IMR-90 (cell line): ENCODE measurements around the gene RARRES1. TPM values are rescaled to one million over a fixed set of nuclear protein-coding genes. Genes with fewer than 3 reads are reported as not detected.

Source experiments
- ATAC-seq: fragments of 200-7000 bp; cut with Tn5 transposase; 2 replicates; pipeline ENCODE4 v1.9.1; 2020; ENCODE audit warnings: low read depth, mild to moderate bottlenecking, moderate library complexity
- BruUV-seq: library from RNA; stranded (reverse); fragments of 400-500 nt; replicated peaks from 2 replicates; lab custom pipeline; 2021; lab: Mats Ljungman, UMichigan
- CTCF ChIA-PET: fragments of 300-600 bp; formaldehyde crosslinking; extraction: SDS; loops from one replicate; lab custom pipeline; 2021; ENCODE audit warnings: antibody characterized with exemption; lab: Yijun Ruan, JAX
- POLR2A ChIA-PET: fragments of 300-600 bp; sonication (Branson Sonifier 250); formaldehyde crosslinking; loops from one replicate; lab custom pipeline; 2022; ENCODE audit warnings: antibody characterized with exemption; ENCODE audit not compliant: unreplicated experiment; lab: Charles Lee
- DNase-seq: peaks from one replicate; pipeline ENCODE4 v3.0.0; 2013
- H2AFZ ChIP-seq: replicated peaks from 2 replicates; pipeline ENCODE3; 2013; ENCODE audit warnings: low read length, mild to moderate bottlenecking; ENCODE audit not compliant: poor library complexity
- H2AK5ac ChIP-seq: 2 replicates; pipeline ENCODE4 v1.6.1; 2013; ENCODE audit warnings: low read depth, low read length, inconsistent platforms
- H2AK9ac ChIP-seq: replicated peaks from 2 replicates; pipeline ENCODE3; 2013; ENCODE audit warnings: mild to moderate bottlenecking, low read depth, low read length, moderate library complexity; ENCODE audit not compliant: poor library complexity
- H2BK120ac ChIP-seq: 2 replicates; pipeline ENCODE4 v1.6.1; 2013; ENCODE audit warnings: low read depth, low read length, inconsistent platforms
- H2BK15ac ChIP-seq: 3 replicates; pipeline ENCODE4 v1.6.1; 2013; ENCODE audit warnings: low read depth, low read length, inconsistent platforms
- H2BK20ac ChIP-seq: 2 replicates; pipeline ENCODE4 v1.6.1; 2013; ENCODE audit warnings: low read depth, mild to moderate bottlenecking, inconsistent platforms, low read length, moderate library complexity
- H2BK5ac ChIP-seq: 2 replicates; pipeline ENCODE4 v1.6.1; 2013; ENCODE audit warnings: mild to moderate bottlenecking, low read depth, low read length, inconsistent platforms; ENCODE audit not compliant: poor library complexity, severe bottlenecking
- H3K14ac ChIP-seq: replicated peaks from 2 replicates; pipeline ENCODE4 v1.6.1; 2013; ENCODE audit warnings: low read depth, low read length, inconsistent platforms
- H3K18ac ChIP-seq: 2 replicates; pipeline ENCODE4 v1.6.1; 2013; ENCODE audit warnings: low read depth, low read length, control low read depth
- H3K23ac ChIP-seq: 2 replicates; pipeline ENCODE4 v1.6.1; 2013; ENCODE audit warnings: low read depth, low read length, inconsistent platforms
- H3K27ac ChIP-seq: 2 replicates; pipeline ENCODE4 v1.5.1; 2013; ENCODE audit warnings: mild to moderate bottlenecking, control low read depth, low read length; ENCODE audit not compliant: insufficient read depth
- H3K27me3 ChIP-seq: 2 replicates; pipeline ENCODE4 v1.6.1; 2013; ENCODE audit warnings: low read length; ENCODE audit not compliant: control insufficient read depth, insufficient read depth
- H3K36me3 ChIP-seq: 2 replicates; pipeline ENCODE4 v1.6.1; 2013; ENCODE audit warnings: low read length, mixed read lengths; ENCODE audit not compliant: control insufficient read depth, insufficient read depth
- H3K4ac ChIP-seq: 2 replicates; pipeline ENCODE4 v1.6.1; 2013; ENCODE audit warnings: low read depth, low read length, inconsistent platforms
- H3K4me1 ChIP-seq: 2 replicates; pipeline ENCODE4 v1.6.1; 2013; ENCODE audit warnings: low read length, mixed read lengths; ENCODE audit not compliant: control insufficient read depth, insufficient read depth
- H3K4me2 ChIP-seq: 2 replicates; pipeline ENCODE4 v1.6.1; 2013; ENCODE audit warnings: low read depth, mild to moderate bottlenecking, control low read depth, low read length, moderate library complexity
- H3K4me3 ChIP-seq: 2 replicates; pipeline ENCODE4 v1.5.1; 2013; ENCODE audit warnings: low read depth, mild to moderate bottlenecking, control low read depth, low read length, moderate library complexity; ENCODE audit not compliant: insufficient read depth
- H3K56ac ChIP-seq: 2 replicates; pipeline ENCODE4 v1.6.1; 2013; ENCODE audit warnings: low read length, inconsistent platforms; ENCODE audit not compliant: insufficient read depth; ENCODE audit errors: extremely low read depth
- H3K79me1 ChIP-seq, 2 experiments: 2 replicates each; pipeline ENCODE4 v1.6.1; 2013; ENCODE audit warnings: low read length in 2 of 2, inconsistent platforms in 1 of 2, low read depth in 1 of 2
- H3K9ac ChIP-seq: 2 replicates; pipeline ENCODE4 v1.6.1; 2013; ENCODE audit warnings: low read depth, low read length, control low read depth
- H3K9me1 ChIP-seq: 2 replicates; pipeline ENCODE4 v1.6.1; 2013; ENCODE audit warnings: low read length, inconsistent platforms; ENCODE audit not compliant: insufficient read depth
- H3K9me3 ChIP-seq: 2 replicates; pipeline ENCODE4 v1.6.1; 2013; ENCODE audit warnings: low read length; ENCODE audit not compliant: control insufficient read depth, insufficient read depth
- H4K20me1 ChIP-seq: 2 replicates; pipeline ENCODE4 v1.6.1; 2013; ENCODE audit warnings: low read length, inconsistent platforms; ENCODE audit not compliant: insufficient read depth
- H4K5ac ChIP-seq: 2 replicates; pipeline ENCODE4 v1.6.1; 2013; ENCODE audit warnings: mild to moderate bottlenecking, low read depth, low read length, control low read depth
- H4K8ac ChIP-seq, 2 experiments: 2 replicates each; pipeline ENCODE4 v1.6.1; 2013; ENCODE audit warnings: low read depth in 2 of 2, low read length in 2 of 2, control low read depth in 1 of 2, inconsistent platforms in 1 of 2
- H4K91ac ChIP-seq: 2 replicates; pipeline ENCODE4 v1.6.1; 2013; ENCODE audit warnings: low read depth, low read length, inconsistent platforms; ENCODE audit not compliant: insufficient read depth
- CTCF ChIP-seq: conservative IDR thresholded peaks from 2 replicates; pipeline ENCODE4 v1.5.1; 2012; ENCODE audit warnings: mild to moderate bottlenecking, low read depth, low read length, improper control_type of control experiment
- RCOR1 ChIP-seq: IDR thresholded peaks from 2 replicates; pipeline ENCODE4 v1.6.1; 2012; ENCODE audit warnings: mild to moderate bottlenecking, low read length, improper control_type of control experiment; ENCODE audit not compliant: insufficient replicate concordance
- SMC3 ChIP-seq: fragments of 150-350 bp; IDR thresholded peaks from 2 replicates; pipeline ENCODE4 v1.6.1; 2016; ENCODE audit warnings: low read depth, mild to moderate bottlenecking, antibody characterized with exemption, low read length, moderate library complexity
- dilution Hi-C: fragments of 300-500 bp; cut with HindIII; formaldehyde crosslinking; loops from one replicate; pipeline ENCODE4 v1.14.3; 2018; ENCODE audit warnings: low sequenced_read_pairs; ENCODE audit not compliant: unreplicated experiment
- in situ Hi-C: fragments of 300-500 bp; cut with MboI; formaldehyde crosslinking; loops from 3 replicates; pipeline ENCODE4 v1.14.3; 2019; ENCODE audit warnings: low sequenced_read_pairs, inconsistent platforms, mixed read lengths
- intact Hi-C: fragments of 100-400 bp; cut with micrococcal nuclease; formaldehyde crosslinking; loops from 2 replicates; pipeline ENCODE4 v1.10.0; 2022
- polyA plus RNA-seq, 3 experiments: library from polyadenylated mRNA; depleted of rRNA; stranded (reverse); fragments of >200 nt; gene quantifications; 2 replicates each; pipeline ENCODE4 v1.2.3, GENCODE V29; 2012; ENCODE audit warnings: low replicate concordance in 1 of 3
- total RNA-seq: library from RNA; depleted of rRNA; stranded (reverse); fragments of >200 nt; gene quantifications from 2 replicates; pipeline ENCODE4 v1.2.3, GENCODE V29; 2012

RARRES1 gene
- total and polyA plus RNA-seq, 2 of the 4 experiments (the other 2 are of a cell fraction) = 0.90 to 3.0 TPM

DNA sequence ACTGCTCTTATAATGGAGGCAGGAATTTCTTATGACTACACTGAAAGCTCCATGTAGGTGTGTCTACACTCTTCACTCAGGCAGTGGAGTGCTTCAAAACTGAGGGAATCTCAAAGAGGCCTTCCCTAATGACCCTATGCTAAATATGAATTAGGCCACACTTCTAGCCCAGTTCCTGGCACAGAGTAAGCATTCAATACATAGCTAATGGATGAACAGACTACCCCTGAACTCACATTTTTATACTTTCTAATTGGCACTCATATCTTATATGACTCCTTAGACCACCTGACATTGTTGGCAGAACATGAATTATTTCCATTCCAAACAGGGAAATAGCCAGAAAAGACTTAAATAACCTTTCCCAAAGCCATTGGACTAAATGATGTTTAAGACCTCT, 3.4 kb downstream of the RARRES1 start:
- H3K23ac ChIP-seq = 0 out of 2 replicates have a peak overlapping the region, but pooled peaks have one; percentile 18
- no peak overlapping the region; the same call in 1 of the 2 replicates for H3K4ac ChIP-seq
- peaks cover 9 to 21% of the 10 kb centered on the region in 2 experiments; a peak in 3 of 4 replicates for H3K79me1 ChIP-seq
- no peaks in the 10 kb centered on the region for H3K36me3 ChIP-seq
- no peak overlapping the region for H2BK20ac ChIP-seq
- in situ Hi-C loops (loop anchor here (5.0 kb wide), 1 partner anchor 63 kb away; no protein-coding TSS in a partner anchor), dilution Hi-C loops (no loop called here), intact Hi-C loops (loop anchor here (5.0 kb wide), 1 partner anchor 533 kb away; no protein-coding TSS in a partner anchor)
- peaks cover 7% of the 10 kb centered on the region for H4K20me1 ChIP-seq
- no peaks in the 10 kb centered on the region for H3K9me3 ChIP-seq
- BruUV-seq = no TSS peak
- peaks cover 36% of the 10 kb centered on the region for H3K4me1 ChIP-seq
- H3K18ac ChIP-seq = no peak overlapping the region
- H3K56ac ChIP-seq = no peak overlapping the region
- H2BK5ac ChIP-seq = no peak overlapping the region
- H2BK15ac ChIP-seq = peak overlapping the region; percentile 68; the same call in 1 of the 3 replicates
- no peak overlapping the region for H2AK5ac ChIP-seq
- peaks cover 12% of the 10 kb centered on the region; the same call in 1 of the 2 replicates for H3K9me1 ChIP-seq
- no peaks in the 10 kb centered on the region for H3K27me3 ChIP-seq
- no peak overlapping the region for H3K4me3 ChIP-seq
- peak overlapping the region; percentile 77 for H2AK9ac ChIP-seq
- no peak overlapping the region for H3K4me2 ChIP-seq
- no peak overlapping the region for H4K5ac ChIP-seq
- TF ChIP-seq SMC3 (no peak), RCOR1 (no peak), CTCF (no peak)
- H4K91ac ChIP-seq = peak overlapping the region; percentile 55; the same call in 1 of the 2 replicates
- ChIA-PET CTCF (interaction anchor here (0.8 to 4.7 kb wide), 4 partner anchors 60 to 84 kb away, joined by 4 to 51 read pairs (median 8); partner anchors contain the start of gene GFM1), POLR2A (no interaction called here)
- ATAC-seq (no peak), DNase-seq (no peak)
- H3K9ac ChIP-seq = no peak overlapping the region
- no peak overlapping the region for H3K27ac ChIP-seq
- peak overlapping the region in 1 of 2 experiments; percentile 51; a peak in 1 of 4 replicates for H4K8ac ChIP-seq
- no peak overlapping the region for H2BK120ac ChIP-seq
- no peak overlapping the region for H2AFZ ChIP-seq
- no peak overlapping the region for H3K14ac ChIP-seq
